HG03103 (cell line): Measurements from ENCODE around the gene USP2.

ENCODE experiments used
- ATAC-seq: cut with Tn5 transposase; IDR thresholded peaks from one replicate; pipeline ENCODE4 v1.9.1; 2021; ENCODE audit warnings: low read depth; ENCODE audit not compliant: unreplicated experiment

USP2 gene

DNA sequence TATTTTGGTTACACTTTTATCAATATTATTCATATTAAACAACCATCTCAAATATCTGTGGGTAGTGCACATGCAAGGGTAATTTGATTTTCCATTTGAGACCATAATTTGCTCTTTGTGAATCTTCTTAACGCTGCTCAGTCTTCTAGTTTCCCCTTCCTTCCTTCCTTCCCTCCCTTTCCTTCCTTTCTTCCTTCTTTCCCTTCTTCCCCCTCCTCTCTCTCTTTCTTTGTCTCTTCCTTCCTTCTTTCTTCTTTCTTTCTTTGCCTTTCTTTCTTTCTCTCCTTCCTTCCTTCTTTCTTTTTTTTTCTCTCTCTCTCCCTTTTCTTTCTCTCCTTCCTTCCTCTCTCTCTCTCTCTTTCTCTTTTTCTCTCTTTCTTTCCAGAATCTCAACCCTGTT is 51.3 kb downstream of the USP2 start:
- no peak for ATAC-seq

- ATAC-seq: no peak
Measured at GRCh38 chr11:119329320-119329719, 52.2 kb downstream of the USP2 start.

GRCh38 chr11:119324189-119324588 is 57.3 kb downstream of the USP2 start:
- no peak for ATAC-seq

DNA sequence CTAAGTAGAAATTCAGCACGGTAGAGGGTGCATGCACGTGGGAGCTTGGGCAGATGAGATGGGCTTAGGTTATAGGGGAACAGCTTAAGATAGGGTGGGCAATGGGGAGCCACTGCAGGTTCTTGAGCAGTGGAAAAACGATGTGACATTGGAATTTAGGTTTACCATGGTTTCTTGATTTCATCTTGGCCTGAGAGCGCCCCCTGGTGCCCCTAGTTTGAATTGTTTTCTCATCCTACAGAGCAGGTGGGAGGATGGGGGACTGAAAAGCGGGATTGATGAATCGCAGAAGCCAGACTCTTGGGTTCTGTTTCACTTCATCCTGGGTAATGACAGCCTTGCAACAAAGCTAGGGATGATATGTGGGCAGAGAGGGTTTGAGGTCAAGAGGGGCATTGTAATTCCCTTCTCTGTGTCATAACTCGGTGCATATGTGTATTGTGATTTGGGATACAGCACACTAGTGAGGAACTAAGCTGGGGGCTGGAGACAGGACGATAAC is 57.9 kb downstream of the USP2 start:
- ATAC-seq: no peak

GRCh38 chr11:119322921-119323531 is 58.5 kb downstream of the USP2 start:
- no peak for ATAC-seq

- no peak for ATAC-seq
Measured at GRCh38 chr11:119322360-119322739, 59.1 kb downstream of the USP2 start.

- peak; percentile 43 for ATAC-seq
Measured at GRCh38 chr11:119320776-119321524, 60.5 kb downstream of the USP2 start.

- no peak for ATAC-seq
Measured at GRCh38 chr11:119320240-119320775, 61.2 kb downstream of the USP2 start.

DNA sequence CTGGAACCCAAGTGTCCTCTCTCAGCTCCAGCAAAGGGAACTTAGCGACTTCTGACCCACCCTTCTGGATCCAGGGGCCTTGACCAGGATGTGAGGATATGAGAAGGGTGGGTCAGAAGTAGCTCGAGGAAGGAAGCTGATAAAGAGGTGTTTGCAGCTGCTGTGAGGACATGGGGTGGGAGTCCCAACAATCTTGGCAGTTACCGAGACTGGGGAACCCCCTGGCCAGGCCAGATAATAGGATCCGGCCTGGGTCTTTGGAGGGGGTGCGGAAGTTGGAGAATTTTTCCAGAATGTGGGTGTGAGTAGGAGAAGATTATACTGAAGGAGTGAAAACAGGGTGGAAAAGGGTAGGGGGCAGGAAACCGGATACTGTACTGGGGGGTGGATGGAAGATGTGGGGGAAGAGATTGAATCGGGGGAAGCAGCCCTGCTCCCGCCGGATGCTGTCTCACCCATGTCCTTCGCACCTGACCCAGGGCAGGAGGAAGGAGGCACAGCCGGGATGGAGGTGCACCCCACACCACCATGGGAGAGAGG is 61.7 kb downstream of the USP2 start:
- no peak for ATAC-seq

GRCh38 chr11:119319136-119319699 is 62.3 kb downstream of the USP2 start:
- no peak for ATAC-seq

- no peak for ATAC-seq
Measured at GRCh38 chr11:119318240-119319135, 63.0 kb downstream of the USP2 start.

- no peak for ATAC-seq
Measured at GRCh38 chr11:119317592-119318239, 63.8 kb downstream of the USP2 start.

DNA sequence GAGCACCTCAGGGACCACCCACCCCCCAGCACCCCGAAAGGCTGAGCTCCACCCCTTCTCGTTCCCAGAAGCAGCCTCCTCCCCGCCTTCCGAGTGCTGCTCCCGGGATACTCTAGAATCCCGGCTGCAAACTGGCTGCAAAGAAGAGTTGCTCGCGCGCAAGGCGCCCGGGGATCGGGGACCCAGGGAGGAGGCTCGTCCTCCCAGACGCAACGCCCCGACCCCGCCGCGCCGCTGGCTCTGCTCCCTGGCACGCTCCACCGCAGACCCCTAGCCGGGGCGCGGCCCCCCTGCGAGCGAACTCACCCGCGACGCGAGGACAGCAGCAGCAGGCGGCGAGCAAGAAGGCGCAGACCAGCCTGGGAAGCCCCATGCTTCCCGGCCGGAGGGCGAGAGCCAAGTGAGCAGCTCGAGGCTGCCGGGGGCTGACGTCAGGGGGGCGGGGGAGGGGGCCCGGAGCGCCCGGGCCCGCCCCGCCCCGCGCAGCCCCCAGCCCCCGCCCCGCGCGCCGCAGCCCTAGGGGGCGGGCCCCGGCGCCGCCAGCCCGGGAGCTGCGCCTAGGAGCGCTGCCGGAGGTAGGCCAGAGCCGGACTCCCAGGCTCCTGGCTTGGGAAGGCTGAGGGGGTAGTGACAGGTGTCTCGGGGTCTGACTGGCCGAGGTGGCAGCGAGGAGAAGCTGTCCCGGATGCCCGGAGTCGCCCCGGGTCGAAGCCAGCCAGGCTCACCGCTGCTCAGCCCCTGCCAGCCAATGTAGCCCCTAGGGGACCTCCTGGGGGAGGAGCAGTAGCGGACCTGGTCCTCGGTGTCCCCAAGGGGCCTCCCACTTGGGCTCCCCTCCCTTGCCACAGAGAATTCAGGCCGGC is 64.5 kb downstream of the USP2 start, which contains the start of gene MCAM:
Gene MCAM (minus strand): TSS at position 402 of the 863 bp plus-strand sequence. CDS start 29 bp downstream, at position 373.
- no peak for ATAC-seq

DNA sequence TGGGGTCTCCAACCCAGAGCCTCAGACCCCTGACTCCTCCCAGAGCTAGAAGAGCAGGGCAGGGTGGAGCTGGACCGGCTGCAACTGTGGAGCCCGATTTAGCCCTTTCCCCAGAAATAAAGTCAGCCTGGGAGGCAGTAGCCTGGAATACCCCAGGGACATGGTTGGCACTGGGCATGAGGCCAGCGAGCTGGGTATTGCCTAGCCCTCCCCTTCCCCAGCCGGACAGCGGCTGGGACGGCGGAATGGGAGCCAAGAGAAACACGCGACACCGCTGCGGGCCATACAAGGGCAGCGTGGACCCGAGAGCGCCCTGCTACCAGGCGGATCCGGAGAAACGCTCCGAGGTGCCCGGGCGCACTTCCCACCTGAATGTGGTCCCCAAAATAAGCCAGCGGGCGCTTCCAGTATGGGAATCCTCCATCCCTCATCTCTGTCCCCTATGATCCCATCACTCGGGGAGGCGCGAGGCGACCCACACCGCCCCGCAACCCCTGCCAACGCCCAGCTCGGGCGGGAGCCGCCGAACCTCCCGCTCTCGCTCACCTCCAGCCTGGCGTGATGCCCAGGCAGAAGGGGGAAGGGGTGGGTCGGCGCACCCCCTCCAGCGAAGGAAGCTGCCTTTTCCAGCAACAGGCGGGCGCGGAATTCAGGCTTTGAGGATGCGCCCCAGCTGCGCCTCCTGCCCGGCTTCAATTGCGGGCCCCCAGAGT is 65.3 kb downstream of the USP2 start:
- no peak for ATAC-seq

GRCh38 chr11:119315131-119316015 is 66.1 kb downstream of the USP2 start:
- no peak for ATAC-seq

DNA sequence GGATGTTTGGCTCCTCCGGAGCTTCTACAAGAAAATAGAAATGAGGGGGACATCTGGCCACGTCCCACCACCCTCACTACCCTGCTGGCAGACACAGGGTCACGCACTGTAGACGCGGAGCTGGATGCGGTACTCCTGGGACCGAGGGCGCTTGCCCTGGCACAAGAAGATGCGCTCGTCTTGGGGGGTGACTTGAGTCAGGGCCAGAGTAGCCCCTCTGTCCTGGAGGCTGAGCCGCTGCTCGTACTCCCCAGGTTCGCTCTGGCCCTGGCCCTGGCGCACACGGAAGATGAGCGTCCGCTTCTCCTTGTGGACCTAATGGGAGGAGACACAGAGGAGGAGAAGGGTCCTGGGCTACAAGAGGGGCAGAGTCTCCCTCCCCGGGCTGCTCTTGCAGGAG is 66.8 kb downstream of the USP2 start:
- no peak for ATAC-seq

DNA sequence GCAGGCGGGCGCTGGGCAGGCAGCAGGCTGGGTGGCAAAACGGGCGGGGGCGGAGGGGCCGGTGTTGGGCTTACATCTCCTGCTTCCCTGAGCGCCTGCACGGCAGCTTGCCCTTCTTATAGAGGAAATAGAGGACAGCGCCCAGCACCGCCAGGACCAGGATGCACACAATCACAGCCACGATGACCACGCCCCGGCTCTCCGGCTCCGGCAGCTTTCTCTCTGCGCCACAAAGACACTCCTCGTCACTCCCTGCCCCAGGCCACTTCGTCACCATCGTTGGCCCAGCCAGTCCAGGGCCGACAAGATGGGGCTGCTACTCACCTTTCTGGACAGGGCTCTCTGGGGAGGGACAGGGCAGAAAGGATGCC is 70.8 kb downstream of the USP2 start:
- ATAC-seq: no peak
